Natural killer cell (primary cell): Measurements from ENCODE around the gene PEX10. TPM values are rescaled to one million over a fixed set of nuclear protein-coding genes. Genes with fewer than 3 reads are reported as not detected.

Experiments
- ATAC-seq, 3 donors: fragments of 150-1000 bp in 2 of 3; fragments of 200-7000 bp in 1 of 3; cut with Tn5 transposase; 1 replicate in 1 of 3; 2 replicates in 2 of 3; pipeline ENCODE4 v1.10.0; 2021; ENCODE audit warnings: mild to moderate bottlenecking in 2 of 3, moderate library complexity in 2 of 3
- DNase-seq, 2 donors: peaks; one replicate each; pipeline versions ENCODE4 v3.0.0 to v3.0.0-alpha.2; 2013 to 2021; ENCODE audit warnings: mixed read lengths in 1 of 2
- H3K27ac ChIP-seq: one replicate; pipeline ENCODE4 v1.5.1; 2013; ENCODE audit warnings: mild to moderate bottlenecking, low read length
- H3K27me3 ChIP-seq: one replicate; pipeline ENCODE4 v1.6.1; 2013; ENCODE audit warnings: low read length; ENCODE audit not compliant: control insufficient read depth, insufficient read depth
- H3K36me3 ChIP-seq: one replicate; pipeline ENCODE4 v1.6.1; 2013; ENCODE audit warnings: low read length; ENCODE audit not compliant: control insufficient read depth, insufficient read depth
- H3K4me1 ChIP-seq: one replicate; pipeline ENCODE4 v1.6.1; 2013; ENCODE audit warnings: low read length; ENCODE audit not compliant: control insufficient read depth, insufficient read depth
- H3K4me3 ChIP-seq: one replicate; pipeline ENCODE4 v1.5.1; 2013; ENCODE audit warnings: low read length
- H3K9me3 ChIP-seq: one replicate; pipeline ENCODE4 v1.6.1; 2013; ENCODE audit warnings: low read length; ENCODE audit not compliant: control insufficient read depth, insufficient read depth
- H3K27ac Mint-ChIP-seq, 2 donors: one replicate each; pipeline ENCODE4 v1.8.0; 2022; ENCODE audit warnings: mild to moderate bottlenecking in 2 of 2, mixed read lengths in 2 of 2, moderate library complexity in 1 of 2
- H3K27me3 Mint-ChIP-seq, 2 donors: one replicate each; pipeline ENCODE4 v1.8.0; 2022; ENCODE audit warnings: low read depth in 2 of 2, mixed read lengths in 2 of 2
- H3K36me3 Mint-ChIP-seq: one replicate; pipeline ENCODE4 v1.8.0; 2022; ENCODE audit warnings: mixed read lengths
- H3K4me1 Mint-ChIP-seq, 2 donors: one replicate each; pipeline ENCODE4 v1.8.0; 2022; ENCODE audit warnings: mixed read lengths in 2 of 2
- H3K4me3 Mint-ChIP-seq: one replicate; pipeline ENCODE4 v1.8.0; 2022; ENCODE audit warnings: mild to moderate bottlenecking, moderate library complexity, mixed read lengths
- H3K9me3 Mint-ChIP-seq, 2 donors: one replicate each; pipeline ENCODE4 v1.8.0; 2022; ENCODE audit warnings: mixed read lengths in 2 of 2
- CTCF ChIP-seq: fragments of 200-600 bp; IDR thresholded peaks from one replicate; pipeline ENCODE4 v1.8.0; 2022; ENCODE audit warnings: antibody characterized with exemption
- WGBS: methylation state at CpG from one replicate; pipeline ENCODE4 v1.1.7; 2013; ENCODE audit warnings: missing lambda C conversion rate; ENCODE audit not compliant: insufficient coverage; 5-methylcytosine and 5-hydroxymethylcytosine counted together
- intact Hi-C: fragments of 100-400 bp; cut with micrococcal nuclease; formaldehyde crosslinking; loops from one replicate; pipeline ENCODE4 v1.14.2; 2022
- total RNA-seq, 4 donors: library from RNA; stranded (reverse); fragments of 120-200 nt in 1 of 4; gene quantifications; one replicate each; pipeline versions ENCODE4 v1.2.3 to v1.2.4, GENCODE V29; 2013 to 2022

PEX10 gene
- total RNA-seq, 3 donors from 2014 or later (not counting 1 experiment from before 2014, with no cell fraction given) = 8.1 to 11.1 (median 9.8) TPM

GRCh38 chr1:2404890-2405511 is 7.4 kb downstream of the PEX10 start:
- H3K9me3 Mint-ChIP-seq = no peaks in the 10 kb centered on the region
- 93% methylated on average over 24 of the region's 24 CpGs for WGBS
- no peak for DNase-seq
- intact Hi-C loops = no loop called here
- Histone ChIP-seq H3K36me3 (peaks cover 55% of the 10 kb centered on the region), H3K27me3 (no peaks in the 10 kb centered on the region), H3K27ac (no peak overlapping the region), H3K4me3 (no peak overlapping the region), H3K4me1 (no peaks in the 10 kb centered on the region), H3K9me3 (no peaks in the 10 kb centered on the region)
- no peak for ATAC-seq
- H3K36me3 Mint-ChIP-seq = no peaks in the 10 kb centered on the region
- no peak overlapping the region for H3K27ac Mint-ChIP-seq
- no peak overlapping the region for H3K4me3 Mint-ChIP-seq
- no peak for TF ChIP-seq CTCF
- peaks cover 0 to 5% of the 10 kb centered on the region in 2 donors for H3K4me1 Mint-ChIP-seq
- no peaks in the 10 kb centered on the region for H3K27me3 Mint-ChIP-seq

- H3K27me3 Mint-ChIP-seq = no peaks in the 10 kb centered on the region
- peaks cover 3 to 7% of the 10 kb centered on the region in 2 donors for H3K4me1 Mint-ChIP-seq
- DNase-seq (no peak), ATAC-seq (peak in 1 of 3 donors; percentile 20)
- Histone ChIP-seq H3K4me3 (no peak overlapping the region), H3K9me3 (no peaks in the 10 kb centered on the region), H3K27ac (no peak overlapping the region), H3K36me3 (peaks cover 62% of the 10 kb centered on the region), H3K27me3 (no peaks in the 10 kb centered on the region), H3K4me1 (no peaks in the 10 kb centered on the region)
- intact Hi-C loops = no loop called here
- no peak overlapping the region for H3K4me3 Mint-ChIP-seq
- no peak for TF ChIP-seq CTCF
- 93% methylated on average over 29 of the region's 29 CpGs for WGBS
- H3K9me3 Mint-ChIP-seq = no peaks in the 10 kb centered on the region
- no peaks in the 10 kb centered on the region for H3K36me3 Mint-ChIP-seq
- H3K27ac Mint-ChIP-seq = no peak overlapping the region
Observed at GRCh38 chr1:2404142-2404889, 8.0 kb downstream of the PEX10 start.

- Histone ChIP-seq H3K27me3 (no peaks in the 10 kb centered on the region), H3K4me3 (no peak overlapping the region), H3K9me3 (no peaks in the 10 kb centered on the region), H3K4me1 (no peaks in the 10 kb centered on the region), H3K36me3 (peaks cover 68% of the 10 kb centered on the region), H3K27ac (no peak overlapping the region)
- Mint-ChIP-seq H3K27me3 (no peaks in the 10 kb centered on the region), H3K4me1 (peaks cover 5 to 9% of the 10 kb centered on the region in 2 donors), H3K9me3 (no peaks in the 10 kb centered on the region), H3K36me3 (no peaks in the 10 kb centered on the region), H3K27ac (no peak overlapping the region), H3K4me3 (no peak overlapping the region)
- intact Hi-C loops = no loop called here
- 97% methylated on average over 19 of the region's 19 CpGs for WGBS
- ATAC-seq (no peak), DNase-seq (no peak)
- TF ChIP-seq CTCF = no peak
Observed at GRCh38 chr1:2403273-2403672, 9.1 kb downstream of the PEX10 start.
